Liver (tissue), 9 donors: Measurements from ENCODE around the gene FILIP1L. TPM values are rescaled to one million over a fixed set of nuclear protein-coding genes. Genes with fewer than 3 reads are reported as not detected.

Source experiments
- DNase-seq: peaks from one replicate; pipeline ENCODE4 v3.0.0-alpha.2; 2017; ENCODE audit warnings: low spot score
- H3K27ac ChIP-seq, 2 donors: one replicate each; pipeline ENCODE4 v1.7.0; 2013; ENCODE audit warnings: inconsistent platforms in 2 of 2, low read length in 2 of 2, control low read depth in 1 of 2, low read depth in 1 of 2, mild to moderate bottlenecking in 1 of 2
- H3K27me3 ChIP-seq, 4 donors: one replicate each; pipeline versions ENCODE4 v1.6.1 to v1.7.0; 2013; ENCODE audit warnings: low read length in 3 of 4, inconsistent platforms in 1 of 4, mild to moderate bottlenecking in 1 of 4, moderate library complexity in 1 of 4; ENCODE audit not compliant: control insufficient read depth in 4 of 4, insufficient read depth in 4 of 4
- H3K36me3 ChIP-seq, 4 donors: one replicate each; pipeline versions ENCODE4 v1.6.1 to v1.7.0; 2013; ENCODE audit warnings: low read length in 3 of 4, mild to moderate bottlenecking in 3 of 4, low read depth in 1 of 4, moderate library complexity in 1 of 4; ENCODE audit not compliant: control insufficient read depth in 4 of 4, insufficient read depth in 3 of 4
- H3K4me1 ChIP-seq, 4 donors: one replicate each; pipeline versions ENCODE4 v1.6.1 to v1.7.0; 2013; ENCODE audit warnings: low read length in 3 of 4, mild to moderate bottlenecking in 3 of 4, moderate library complexity in 1 of 4; ENCODE audit not compliant: control insufficient read depth in 4 of 4, insufficient read depth in 4 of 4
- H3K4me3 ChIP-seq, 3 donors: one replicate each; pipeline versions ENCODE4 v1.6.1 to v1.7.0; 2013; ENCODE audit warnings: low read length in 3 of 3, control low read depth in 1 of 3, low read depth in 1 of 3, mild to moderate bottlenecking in 1 of 3
- H3K9ac ChIP-seq, 2 donors: one replicate each; pipeline ENCODE4 v1.7.0; 2013; ENCODE audit warnings: low read length in 2 of 2, mild to moderate bottlenecking in 2 of 2, moderate library complexity in 2 of 2, control low read depth in 1 of 2, low read depth in 1 of 2
- H3K9me3 ChIP-seq, 4 donors: one replicate each; pipeline versions ENCODE4 v1.6.1 to v1.7.0; 2013; ENCODE audit warnings: low read length in 3 of 4; ENCODE audit not compliant: control insufficient read depth in 4 of 4
- EGR1 ChIP-seq, 2 donors: IDR thresholded peaks; 2 replicates each; pipeline ENCODE4 v1.6.1; 2016 to 2018; ENCODE audit warnings: antibody characterized with exemption in 2 of 2, low read depth in 2 of 2
- FOXA2 ChIP-seq: IDR thresholded peaks from 2 replicates; pipeline ENCODE4 v1.6.1; 2016; ENCODE audit warnings: antibody characterized with exemption
- GABPA ChIP-seq, 2 donors: IDR thresholded peaks in 1 of 2; conservative IDR thresholded peaks in 1 of 2; 2 replicates each; pipeline ENCODE4 v1.6.1; 2016; ENCODE audit warnings: antibody characterized with exemption in 2 of 2, mild to moderate bottlenecking in 1 of 2, moderate library complexity in 1 of 2
- HNF4A ChIP-seq, 2 donors: conservative IDR thresholded peaks; 2 replicates each; pipeline ENCODE4 v1.6.1; 2016; ENCODE audit warnings: antibody characterized with exemption in 2 of 2, mild to moderate bottlenecking in 2 of 2
- HNF4G ChIP-seq: IDR thresholded peaks from 2 replicates; pipeline ENCODE4 v1.6.1; 2016; ENCODE audit warnings: antibody characterized with exemption
- JUND ChIP-seq, 2 donors: IDR thresholded peaks; 2 replicates each; pipeline ENCODE4 v1.6.1; 2016; ENCODE audit warnings: antibody characterized with exemption in 2 of 2
- NR2F2 ChIP-seq: IDR thresholded peaks from 2 replicates; pipeline ENCODE4 v1.6.1; 2016; ENCODE audit warnings: antibody characterized with exemption
- RAD21 ChIP-seq, 2 donors: IDR thresholded peaks; 2 replicates each; pipeline ENCODE4 v1.6.1; 2016; ENCODE audit warnings: antibody characterized with exemption in 2 of 2, mild to moderate bottlenecking in 2 of 2
- RXRA ChIP-seq, 2 donors: IDR thresholded peaks; 2 replicates each; pipeline ENCODE4 v1.6.1; 2017 to 2018; ENCODE audit warnings: antibody characterized with exemption in 2 of 2, mild to moderate bottlenecking in 1 of 2
- TAF1 ChIP-seq: conservative IDR thresholded peaks from 2 replicates; pipeline ENCODE4 v1.6.1; 2016; ENCODE audit warnings: antibody characterized with exemption, mild to moderate bottlenecking
- YY1 ChIP-seq: IDR thresholded peaks from 2 replicates; pipeline ENCODE4 v1.6.1; 2016; ENCODE audit warnings: antibody characterized with exemption, mild to moderate bottlenecking
- WGBS: extraction: QIAGEN DNeasy Blood & Tissue Kit; methylation state at CpG from one replicate; pipeline ENCODE4 v1.1.7; 2013; 5-methylcytosine and 5-hydroxymethylcytosine counted together
- polyA plus RNA-seq, 2 donors: library from polyadenylated mRNA; stranded (reverse) in 1 of 2; unstranded in 1 of 2; fragments of 200-250 nt in 1 of 2; fragments of >200 nt in 1 of 2; fragmentation: Nextera tagmentation in 1 of 2; extraction: Ambion mirVana in 1 of 2; gene quantifications; one replicate each; pipeline versions ENCODE4 v1.2.1 to v1.2.3, GENCODE V29; 2013 to 2015
- total RNA-seq, 2 donors: library from RNA; depleted of rRNA; stranded (reverse); fragments of >200 nt; gene quantifications; one replicate each; pipeline ENCODE4 v1.2.3, GENCODE V29; 2014
- TF ChIP-seq, protein P1 (sequence below): fragments of 150-350 bp; IDR thresholded peaks from 2 replicates; pipeline ENCODE4 v1.5.1; 2017; ENCODE audit warnings: improper control_type of control experiment, low read depth, low read length; ENCODE audit not compliant: missing input control
- TF ChIP-seq, protein P2 (sequence below): IDR thresholded peaks from 2 replicates; pipeline ENCODE4 v1.6.1; 2016; ENCODE audit warnings: antibody characterized with exemption
- TF ChIP-seq, protein P3 (sequence below): IDR thresholded peaks from 2 replicates; pipeline ENCODE4 v1.6.1; 2016; ENCODE audit warnings: antibody characterized with exemption
- TF ChIP-seq, protein P4 (sequence below): IDR thresholded peaks from 2 replicates; pipeline ENCODE4 v1.6.1; 2016; ENCODE audit warnings: antibody characterized with exemption, mild to moderate bottlenecking
- donor health status: healthy.
- donor health status: healthy.
- donor health status: healthy.
- donor health status: healthy.
- donor health status: healthy.

FILIP1L gene
- total and polyA plus RNA-seq, 4 donors, result 1.4 to 6.5 (median 1.9) TPM

DNA sequence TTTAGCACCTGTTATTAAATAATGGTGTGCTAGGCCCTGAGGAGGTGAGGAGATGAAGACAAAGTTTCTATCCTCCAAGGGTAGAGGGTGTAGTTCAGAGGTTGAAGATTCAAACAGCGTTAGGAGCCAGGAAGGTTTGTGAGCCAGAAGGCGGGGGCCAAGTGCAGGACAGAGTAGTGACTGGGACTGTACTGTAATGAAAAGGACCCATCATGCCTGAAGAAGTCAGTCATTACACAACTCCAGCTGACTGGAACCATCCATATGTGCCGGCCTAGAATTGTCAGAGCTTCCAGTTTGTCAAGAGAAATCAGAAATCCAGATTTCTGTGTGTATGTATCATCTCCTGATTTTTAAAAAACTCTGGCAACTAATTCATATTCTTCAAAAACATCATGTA, 54.8 kb downstream of the FILIP1L start:
- H3K27me3 ChIP-seq, result no peaks in the 10 kb centered on the region
- no peak for DNase-seq
- H3K4me1 ChIP-seq, result no peaks in the 10 kb centered on the region
- 95% methylated on average over 3 of the region's 3 CpGs for WGBS
- no peak overlapping the region for H3K9ac ChIP-seq
- H3K9me3 ChIP-seq, result no peaks in the 10 kb centered on the region
- H3K4me3 ChIP-seq, result no peak overlapping the region
- H3K36me3 ChIP-seq, result no peaks in the 10 kb centered on the region
- H3K27ac ChIP-seq, result no peak overlapping the region
- no peak for TF ChIP-seq YY1
- no peak for TF ChIP-seq TAF1
- TF ChIP-seq NR2F2, result no peak
- TF ChIP-seq JUND (IDR thresholded peaks at IDR 0.05), result no peak
- TF ChIP-seq, protein P1, sequence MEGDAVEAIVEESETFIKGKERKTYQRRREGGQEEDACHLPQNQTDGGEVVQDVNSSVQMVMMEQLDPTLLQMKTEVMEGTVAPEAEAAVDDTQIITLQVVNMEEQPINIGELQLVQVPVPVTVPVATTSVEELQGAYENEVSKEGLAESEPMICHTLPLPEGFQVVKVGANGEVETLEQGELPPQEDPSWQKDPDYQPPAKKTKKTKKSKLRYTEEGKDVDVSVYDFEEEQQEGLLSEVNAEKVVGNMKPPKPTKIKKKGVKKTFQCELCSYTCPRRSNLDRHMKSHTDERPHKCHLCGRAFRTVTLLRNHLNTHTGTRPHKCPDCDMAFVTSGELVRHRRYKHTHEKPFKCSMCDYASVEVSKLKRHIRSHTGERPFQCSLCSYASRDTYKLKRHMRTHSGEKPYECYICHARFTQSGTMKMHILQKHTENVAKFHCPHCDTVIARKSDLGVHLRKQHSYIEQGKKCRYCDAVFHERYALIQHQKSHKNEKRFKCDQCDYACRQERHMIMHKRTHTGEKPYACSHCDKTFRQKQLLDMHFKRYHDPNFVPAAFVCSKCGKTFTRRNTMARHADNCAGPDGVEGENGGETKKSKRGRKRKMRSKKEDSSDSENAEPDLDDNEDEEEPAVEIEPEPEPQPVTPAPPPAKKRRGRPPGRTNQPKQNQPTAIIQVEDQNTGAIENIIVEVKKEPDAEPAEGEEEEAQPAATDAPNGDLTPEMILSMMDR, result no peak
- TF ChIP-seq, protein P2, sequence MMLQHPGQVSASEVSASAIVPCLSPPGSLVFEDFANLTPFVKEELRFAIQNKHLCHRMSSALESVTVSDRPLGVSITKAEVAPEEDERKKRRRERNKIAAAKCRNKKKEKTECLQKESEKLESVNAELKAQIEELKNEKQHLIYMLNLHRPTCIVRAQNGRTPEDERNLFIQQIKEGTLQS, result no peak

DNA sequence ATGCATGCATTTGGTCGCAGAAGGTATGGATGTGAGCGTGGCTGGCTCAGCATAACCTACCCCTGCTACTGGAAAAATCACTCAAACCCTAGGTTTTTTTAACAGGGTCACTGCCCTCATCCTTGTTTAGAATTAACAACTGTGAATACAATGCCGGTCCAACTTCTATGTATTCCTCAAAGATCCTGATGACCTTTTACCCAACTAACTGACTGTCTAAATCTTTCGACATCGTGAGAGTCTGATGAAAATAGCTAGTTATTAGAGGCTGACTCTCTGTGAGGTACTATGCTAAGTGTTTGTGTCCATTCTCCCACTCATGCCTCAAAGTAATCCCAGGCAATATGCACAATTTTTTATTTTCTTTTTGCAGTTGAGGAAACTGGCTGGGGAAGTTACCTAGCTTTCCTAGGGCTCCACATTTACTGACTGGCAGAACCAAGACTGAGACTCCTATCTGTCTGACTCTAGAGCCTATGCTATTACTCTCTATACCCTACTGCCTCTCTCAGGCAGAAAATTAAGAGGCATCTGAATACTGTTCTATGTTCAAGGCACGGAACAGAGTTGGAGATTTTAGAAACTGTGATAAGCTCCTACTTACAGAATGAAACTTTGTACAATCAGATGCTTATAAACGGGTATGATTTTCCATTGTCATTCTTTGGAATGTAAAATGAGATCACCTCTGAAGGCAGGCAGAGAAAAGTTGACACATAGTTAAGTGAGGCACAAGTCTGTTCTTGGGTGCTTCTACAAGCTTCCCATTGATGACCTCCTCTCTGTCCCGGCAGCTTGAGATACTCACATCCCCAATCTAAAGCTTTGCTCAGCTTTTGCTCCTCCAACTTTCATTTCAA, 56.4 kb downstream of the FILIP1L start:
- TF ChIP-seq, protein P3, sequence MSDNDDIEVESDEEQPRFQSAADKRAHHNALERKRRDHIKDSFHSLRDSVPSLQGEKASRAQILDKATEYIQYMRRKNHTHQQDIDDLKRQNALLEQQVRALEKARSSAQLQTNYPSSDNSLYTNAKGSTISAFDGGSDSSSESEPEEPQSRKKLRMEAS, result no peak
- TF ChIP-seq RXRA (IDR thresholded peaks at IDR 0.05) (peak in 1 of 2 donors; percentile 56), HNF4A (conservative IDR thresholded peaks at IDR 0.05) (peak in 1 of 2 donors; percentile 5), RAD21 (IDR thresholded peaks at IDR 0.05) (peak; percentile 31 to 46), GABPA (IDR thresholded peaks at IDR 0.05 in 1 of 2, conservative IDR thresholded peaks at IDR 0.05 in 1 of 2) (no peak)

DNA sequence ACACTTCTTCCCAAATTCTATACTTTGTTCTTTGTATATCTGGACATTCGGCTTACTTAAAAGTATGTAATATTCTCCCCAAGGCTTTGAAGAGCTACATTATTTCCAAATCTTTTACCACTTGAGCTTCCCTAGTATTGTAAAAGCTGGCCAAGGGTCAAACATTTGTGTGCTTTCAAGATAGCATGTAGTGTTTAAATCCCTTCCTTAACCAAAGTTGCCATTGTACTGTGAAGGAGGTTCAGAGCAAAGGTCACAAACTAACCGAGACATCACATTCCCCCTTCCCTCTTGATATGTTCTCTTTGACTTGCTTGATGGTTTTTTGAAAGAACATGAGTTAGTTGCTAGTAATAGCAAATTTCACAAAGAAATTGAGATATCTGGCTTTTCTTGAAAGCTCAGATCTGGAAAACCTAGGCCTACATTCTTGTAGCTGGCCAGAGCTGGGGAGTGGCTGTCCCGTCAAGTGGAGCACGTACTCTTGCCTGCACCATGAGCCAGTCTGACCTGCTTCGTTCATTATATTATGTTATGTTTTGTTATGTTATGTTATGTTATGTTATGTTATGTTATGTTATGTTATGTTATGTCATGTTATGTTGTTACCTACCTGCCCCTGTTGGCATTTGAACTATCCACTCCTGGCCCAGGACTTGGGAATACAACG, 60.2 kb downstream of the FILIP1L start:
- WGBS, result 91% methylated on average over 6 of the region's 6 CpGs
- Histone ChIP-seq H3K36me3 (no peaks in the 10 kb centered on the region), H3K27me3 (no peaks in the 10 kb centered on the region), H3K9ac (no peak overlapping the region), H3K9me3 (no peaks in the 10 kb centered on the region), H3K4me3 (no peak overlapping the region), H3K4me1 (no peaks in the 10 kb centered on the region), H3K27ac (no peak overlapping the region)
- TF ChIP-seq, protein P1, result no peak
- TF ChIP-seq HNF4A (conservative IDR thresholded peaks at IDR 0.05) (no peak), FOXA2 (no peak), RXRA (IDR thresholded peaks at IDR 0.05) (no peak), GABPA (IDR thresholded peaks at IDR 0.05 in 1 of 2, conservative IDR thresholded peaks at IDR 0.05 in 1 of 2) (no peak), HNF4G (no peak), EGR1 (IDR thresholded peaks at IDR 0.05; ENCODE audit: low read depth in 2 of 2) (no peak), RAD21 (IDR thresholded peaks at IDR 0.05) (no peak), NR2F2 (no peak)
- TF ChIP-seq, protein P4, sequence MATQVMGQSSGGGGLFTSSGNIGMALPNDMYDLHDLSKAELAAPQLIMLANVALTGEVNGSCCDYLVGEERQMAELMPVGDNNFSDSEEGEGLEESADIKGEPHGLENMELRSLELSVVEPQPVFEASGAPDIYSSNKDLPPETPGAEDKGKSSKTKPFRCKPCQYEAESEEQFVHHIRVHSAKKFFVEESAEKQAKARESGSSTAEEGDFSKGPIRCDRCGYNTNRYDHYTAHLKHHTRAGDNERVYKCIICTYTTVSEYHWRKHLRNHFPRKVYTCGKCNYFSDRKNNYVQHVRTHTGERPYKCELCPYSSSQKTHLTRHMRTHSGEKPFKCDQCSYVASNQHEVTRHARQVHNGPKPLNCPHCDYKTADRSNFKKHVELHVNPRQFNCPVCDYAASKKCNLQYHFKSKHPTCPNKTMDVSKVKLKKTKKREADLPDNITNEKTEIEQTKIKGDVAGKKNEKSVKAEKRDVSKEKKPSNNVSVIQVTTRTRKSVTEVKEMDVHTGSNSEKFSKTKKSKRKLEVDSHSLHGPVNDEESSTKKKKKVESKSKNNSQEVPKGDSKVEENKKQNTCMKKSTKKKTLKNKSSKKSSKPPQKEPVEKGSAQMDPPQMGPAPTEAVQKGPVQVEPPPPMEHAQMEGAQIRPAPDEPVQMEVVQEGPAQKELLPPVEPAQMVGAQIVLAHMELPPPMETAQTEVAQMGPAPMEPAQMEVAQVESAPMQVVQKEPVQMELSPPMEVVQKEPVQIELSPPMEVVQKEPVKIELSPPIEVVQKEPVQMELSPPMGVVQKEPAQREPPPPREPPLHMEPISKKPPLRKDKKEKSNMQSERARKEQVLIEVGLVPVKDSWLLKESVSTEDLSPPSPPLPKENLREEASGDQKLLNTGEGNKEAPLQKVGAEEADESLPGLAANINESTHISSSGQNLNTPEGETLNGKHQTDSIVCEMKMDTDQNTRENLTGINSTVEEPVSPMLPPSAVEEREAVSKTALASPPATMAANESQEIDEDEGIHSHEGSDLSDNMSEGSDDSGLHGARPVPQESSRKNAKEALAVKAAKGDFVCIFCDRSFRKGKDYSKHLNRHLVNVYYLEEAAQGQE, result no peak
- TF ChIP-seq, protein P2, result no peak
- DNase-seq, result no peak

More for the DNA sequence above, 56.4 kb downstream of the FILIP1L start:
- H3K9me3 ChIP-seq, result no peaks in the 10 kb centered on the region
- H3K4me3 ChIP-seq, result no peak overlapping the region
- DNase-seq, result no peak
- no peaks in the 10 kb centered on the region for H3K27me3 ChIP-seq
- no peaks in the 10 kb centered on the region for H3K36me3 ChIP-seq
- no peaks in the 10 kb centered on the region for H3K4me1 ChIP-seq
- no peak overlapping the region for H3K27ac ChIP-seq
- 77% methylated on average over 8 of the region's 8 CpGs for WGBS
- no peak overlapping the region for H3K9ac ChIP-seq
